Measurements from ENCODE around the gene RPUSD1.
A peak's percentile ranks its signal among the peaks of the same experiment; 100 is the strongest.

The RPUSD1 gene

GRCh38 chr16:762595-763268, 25.4 kb downstream of the RPUSD1 start:
- TF ChIP-seq CTCF (IDR thresholded peaks at IDR 0.05; ENCODE audit: low read depth, low read length) = no peak
- Histone ChIP-seq H3K9me3 (ENCODE audit: severe bottlenecking) (no peaks in the 10 kb centered on the region), H3K27me3 (ENCODE audit: insufficient read depth, low read depth, severe bottlenecking) (no peaks in the 10 kb centered on the region), H3K36me3 (no peaks in the 10 kb centered on the region), H3K4me3 (ENCODE audit: low read depth, low read length) (no peak overlapping the region), H3K27ac (no peak overlapping the region)
- DNase-seq = no peak

DNA sequence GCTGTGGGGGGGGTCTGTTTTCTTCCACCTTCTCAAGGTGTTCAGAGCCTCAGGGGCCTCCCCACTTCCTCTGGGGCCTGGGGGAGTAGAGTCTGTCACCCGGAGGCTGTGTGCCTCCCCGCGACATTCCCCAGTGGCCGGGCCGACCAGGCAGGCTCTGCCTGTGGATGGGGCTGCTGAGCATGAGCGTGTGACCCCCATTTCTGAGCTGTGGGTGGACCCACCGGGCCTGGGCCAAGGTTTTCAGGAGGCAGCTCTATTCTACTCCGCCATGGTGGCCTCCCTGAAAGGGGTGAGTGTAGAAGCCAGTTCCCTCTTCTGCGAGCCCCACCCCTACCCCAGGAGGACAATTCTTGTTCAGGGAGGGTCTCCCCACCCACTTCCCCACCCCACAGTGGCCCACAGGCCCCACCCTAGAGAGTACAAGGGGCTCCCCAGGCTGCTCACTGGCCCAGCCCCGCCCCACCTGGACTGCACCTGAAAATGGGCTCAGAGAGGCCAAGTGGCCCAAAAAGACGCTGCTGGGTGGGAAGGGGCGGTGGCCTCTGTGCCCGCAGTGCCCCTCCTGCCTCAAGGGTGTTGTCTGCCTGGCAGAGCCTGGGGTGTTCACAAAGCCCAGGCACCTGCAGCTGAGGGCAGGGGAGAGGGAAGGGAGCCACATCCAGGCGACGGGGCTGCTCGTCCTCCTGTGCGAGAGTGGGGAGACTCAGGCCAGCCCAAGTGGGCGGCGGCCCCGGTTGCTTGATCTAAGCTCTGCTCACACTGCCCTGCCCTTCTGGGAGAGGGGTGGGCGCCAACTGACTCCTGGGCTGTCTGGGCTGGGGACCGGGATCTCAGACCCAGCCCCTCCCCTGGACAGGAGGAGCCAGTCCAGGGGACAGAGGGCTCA, 26.3 kb downstream of the RPUSD1 start:
- Histone ChIP-seq H3K4me3 (ENCODE audit: low read depth, low read length) (no peak overlapping the region), H3K27me3 (ENCODE audit: insufficient read depth, low read depth, severe bottlenecking) (no peaks in the 10 kb centered on the region), H3K27ac (no peak overlapping the region), H3K36me3 (no peaks in the 10 kb centered on the region), H3K9me3 (ENCODE audit: severe bottlenecking) (no peaks in the 10 kb centered on the region)
- DNase-seq = peak; percentile 56
- no peak for TF ChIP-seq CTCF (IDR thresholded peaks at IDR 0.05; ENCODE audit: low read depth, low read length)

- H3K27me3 ChIP-seq (ENCODE audit: insufficient read depth, low read depth, severe bottlenecking) = no peaks in the 10 kb centered on the region
- no peak within 1 kb of the TSS for H3K4me3 ChIP-seq (ENCODE audit: low read depth, low read length)
- no peaks in the 10 kb centered on the region for H3K9me3 ChIP-seq (ENCODE audit: severe bottlenecking)
- no peak for TF ChIP-seq CTCF (IDR thresholded peaks at IDR 0.05; ENCODE audit: low read depth, low read length)
- no peaks in the 10 kb centered on the region for H3K36me3 ChIP-seq
- H3K27ac ChIP-seq = no peak within 1 kb of the TSS; the same call in 1 of the 2 replicates
- DNase-seq = no peak
Observed at GRCh38 chr16:760545-761343, 27.4 kb downstream of the RPUSD1 start, which contains the start of gene MSLN. Gene MSLN, plus strand, starts transcription at chr16:760734. Its CDS starts 1,947 bp downstream, at chr16:762681.

DNA sequence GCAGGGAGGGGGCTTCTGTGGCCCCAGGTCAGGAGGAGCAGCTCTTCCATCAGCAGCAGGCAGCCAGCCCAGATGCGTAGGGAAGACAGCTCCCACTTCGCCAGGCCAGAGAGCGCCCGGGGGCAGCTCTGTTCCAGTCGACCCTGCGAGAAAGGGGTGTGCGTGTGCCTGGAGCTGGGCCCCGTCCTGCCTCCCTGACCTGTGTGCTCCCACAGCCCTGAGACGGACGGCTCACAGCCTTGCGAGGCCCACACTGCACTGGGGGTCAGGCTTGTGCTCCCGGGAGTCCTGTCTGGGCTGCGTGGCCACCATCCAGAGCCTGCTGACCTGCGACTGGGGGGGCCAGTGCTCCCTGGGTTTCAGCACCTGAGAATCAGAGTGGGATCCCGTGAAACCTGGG, 28.1 kb downstream of the RPUSD1 start:
- Histone ChIP-seq H3K27me3 (ENCODE audit: insufficient read depth, low read depth, severe bottlenecking) (no peaks in the 10 kb centered on the region), H3K9me3 (ENCODE audit: severe bottlenecking) (no peaks in the 10 kb centered on the region), H3K4me3 (ENCODE audit: low read depth, low read length) (no peak overlapping the region), H3K27ac (no peak overlapping the region), H3K36me3 (no peaks in the 10 kb centered on the region)
- no peak for TF ChIP-seq CTCF (IDR thresholded peaks at IDR 0.05; ENCODE audit: low read depth, low read length)
- DNase-seq = no peak

DNA sequence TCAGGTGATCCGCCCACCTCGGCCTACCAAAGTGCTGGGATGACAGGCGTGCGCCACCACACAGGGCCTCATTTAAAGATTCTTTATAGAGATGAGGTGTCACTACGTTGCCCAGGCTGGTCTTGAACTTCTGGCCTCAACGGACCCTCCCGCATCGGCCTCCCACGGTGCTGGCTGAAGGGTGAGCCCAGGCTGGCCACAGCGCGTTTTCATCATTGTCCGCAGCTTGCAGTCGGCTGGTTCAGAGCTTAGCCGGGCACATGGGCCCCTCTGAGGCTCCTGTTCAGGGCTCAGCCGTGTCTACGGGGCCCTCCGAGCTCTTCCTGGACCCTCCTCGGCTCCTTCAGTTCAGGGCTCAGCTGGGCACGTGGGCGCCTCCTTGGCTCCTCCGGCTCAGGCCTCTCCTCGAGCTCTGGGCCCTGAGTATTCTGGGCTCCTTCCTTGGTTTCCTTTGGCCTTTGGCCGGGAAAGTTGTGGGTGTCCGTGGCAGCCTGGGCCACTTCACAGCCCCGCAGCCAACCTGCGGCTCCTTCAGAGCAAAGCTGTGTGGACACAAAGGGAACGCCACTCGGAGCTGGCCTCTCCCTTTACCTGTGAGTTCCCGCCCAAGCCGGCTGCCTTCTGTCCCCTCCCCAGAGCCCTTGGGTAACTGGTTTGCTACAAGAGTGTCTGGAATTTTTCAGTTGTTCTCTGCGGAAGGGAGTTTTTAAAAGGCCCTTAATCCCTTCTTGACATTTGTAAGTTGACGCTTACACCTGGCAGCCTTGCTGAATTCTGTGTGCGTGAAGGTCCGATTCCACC, 28.9 kb downstream of the RPUSD1 start:
- DNase-seq = no peak
- H3K4me3 ChIP-seq (ENCODE audit: low read depth, low read length) = no peak overlapping the region
- H3K36me3 ChIP-seq = no peaks in the 10 kb centered on the region

More for the DNA sequence above, 28.9 kb downstream of the RPUSD1 start:
- no peak for TF ChIP-seq CTCF (IDR thresholded peaks at IDR 0.05; ENCODE audit: low read depth, low read length)
- no peaks in the 10 kb centered on the region for H3K9me3 ChIP-seq (ENCODE audit: severe bottlenecking)
- no peak overlapping the region; the same call in 1 of the 2 replicates for H3K27ac ChIP-seq
- H3K27me3 ChIP-seq (ENCODE audit: insufficient read depth, low read depth, severe bottlenecking) = no peaks in the 10 kb centered on the region

All from WERI-Rb-1 (cell line).